HG03025 (cell line): ENCODE data around the gene B4GALT5.

Experiments
- ATAC-seq: cut with Tn5 transposase; IDR thresholded peaks from one replicate; pipeline ENCODE4 v1.9.1; 2021; ENCODE audit warnings: mild to moderate bottlenecking, moderate library complexity; ENCODE audit not compliant: unreplicated experiment, low FRiP score

The B4GALT5 gene

GRCh38 chr20:49701916-49702315 is 11.8 kb downstream of the B4GALT5 start:
- no peak for ATAC-seq

DNA sequence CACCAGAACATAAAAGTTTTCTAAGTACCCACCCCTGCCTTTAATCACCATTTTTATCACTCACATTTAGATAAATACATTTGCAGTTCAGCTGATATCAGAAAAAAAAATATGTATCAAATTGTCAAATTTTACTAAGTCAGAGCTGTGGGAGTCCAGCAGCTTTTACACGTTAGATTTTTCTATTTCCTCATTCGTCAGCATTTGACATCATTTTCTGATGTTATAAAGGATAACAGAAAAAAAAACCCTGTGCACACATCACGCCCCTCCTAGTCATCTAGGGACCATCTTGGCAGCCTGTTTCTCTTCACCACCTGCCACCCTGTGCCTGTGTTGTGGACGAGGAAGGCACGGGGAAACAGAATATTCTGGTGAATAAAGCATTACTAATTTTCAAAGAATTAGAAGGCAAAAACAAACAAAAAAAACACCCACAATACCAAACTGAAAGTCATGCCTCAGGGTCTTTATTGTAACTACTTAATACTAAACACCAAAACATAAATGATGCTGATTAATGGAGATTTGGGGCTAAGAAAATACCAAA is 12.4 kb downstream of the B4GALT5 start:
- ATAC-seq, result no peak

DNA sequence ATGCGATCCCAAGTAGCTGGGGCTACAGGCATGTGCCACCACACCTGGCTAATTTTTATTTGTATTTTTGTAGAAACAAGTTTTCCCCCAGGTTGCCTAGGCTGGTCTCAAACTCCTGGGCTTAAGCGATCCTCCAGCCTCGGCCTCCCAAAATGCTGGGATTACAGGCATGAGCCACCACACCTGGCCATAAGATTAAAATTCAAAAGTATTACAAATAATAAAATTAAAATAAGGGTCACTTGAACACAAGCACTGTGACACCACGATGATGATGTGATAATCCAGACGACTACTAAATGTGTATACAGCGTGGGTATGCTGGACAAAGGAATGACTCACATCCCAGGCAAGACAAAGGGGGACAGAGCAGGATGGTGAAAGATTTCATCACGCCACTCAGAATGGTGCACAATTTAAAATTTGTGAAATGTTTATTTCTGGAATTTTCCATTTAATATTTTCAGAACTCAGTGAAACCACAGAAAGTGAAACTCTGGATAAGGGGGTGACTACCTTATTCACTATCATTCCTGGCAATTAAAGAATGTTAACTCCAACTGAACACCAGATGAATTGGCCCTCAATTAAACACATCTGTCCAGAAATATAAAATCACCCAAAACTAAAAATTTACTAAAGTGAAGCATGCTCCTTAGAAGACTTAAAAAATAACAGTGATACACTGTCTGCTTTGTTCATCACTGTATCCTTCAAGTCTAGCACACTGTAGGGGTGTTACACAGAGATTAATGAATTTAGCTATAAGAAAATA is 13.1 kb downstream of the B4GALT5 start:
- no peak for ATAC-seq

DNA sequence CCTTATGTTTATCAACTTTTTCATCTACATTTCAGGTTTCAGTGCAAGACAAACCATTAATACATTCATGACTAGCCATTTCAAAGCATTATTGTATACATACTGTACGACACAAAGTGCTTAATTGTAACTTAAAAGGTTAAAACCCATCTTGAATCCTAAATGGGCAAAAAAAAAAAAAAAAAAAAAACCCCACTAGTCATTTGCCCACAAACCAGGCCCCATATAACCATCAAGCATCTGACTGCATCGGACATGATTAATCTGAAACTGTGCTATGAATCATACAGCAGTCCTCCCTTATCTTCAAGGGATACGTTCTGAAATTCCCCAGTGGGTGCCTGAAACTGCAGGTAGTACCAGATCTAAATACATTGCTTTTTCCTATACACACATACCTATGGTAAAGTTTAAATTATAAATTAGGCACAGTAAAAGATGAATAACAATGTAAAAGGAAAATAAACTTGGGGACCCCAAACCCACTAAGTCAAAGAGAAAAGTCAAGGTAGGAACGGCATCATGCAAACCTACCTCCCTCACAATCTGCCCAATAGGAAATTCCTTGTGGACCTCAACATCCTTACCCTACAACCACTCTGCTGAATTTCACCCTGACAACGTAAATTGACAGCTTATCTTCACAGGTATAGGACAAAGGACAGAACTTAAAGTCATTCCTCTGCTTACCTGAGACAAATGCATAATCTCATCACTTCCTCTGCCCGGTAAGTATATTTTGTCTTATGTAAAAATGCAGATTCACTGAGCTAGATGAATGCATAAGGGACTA is 14.3 kb downstream of the B4GALT5 start:
- no peak for ATAC-seq

- no peak for ATAC-seq
These were observed 15.2 kb downstream of the B4GALT5 start for GRCh38 chr20:49698477-49698876.

- ATAC-seq, result no peak
These were observed 16.6 kb downstream of the B4GALT5 start for GRCh38 chr20:49697071-49697470.

DNA sequence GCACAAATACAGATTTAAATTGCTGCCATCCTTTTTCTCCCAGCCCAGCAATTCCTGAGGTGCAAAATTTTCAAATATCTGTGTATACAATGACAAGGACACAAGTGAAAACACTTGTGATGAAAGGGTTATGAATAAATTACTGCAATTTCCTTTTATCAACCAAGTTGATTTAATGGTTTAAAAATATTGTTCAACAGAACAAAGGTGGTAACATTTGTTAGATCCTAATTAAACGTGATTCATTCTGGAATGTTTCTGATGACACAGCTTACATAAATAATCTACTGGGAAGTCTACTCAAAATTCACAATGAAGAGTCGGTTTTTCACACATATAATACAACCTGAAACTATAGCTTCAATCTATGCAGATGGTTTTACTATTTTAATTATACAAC is 17.1 kb downstream of the B4GALT5 start:
- ATAC-seq, result no peak

DNA sequence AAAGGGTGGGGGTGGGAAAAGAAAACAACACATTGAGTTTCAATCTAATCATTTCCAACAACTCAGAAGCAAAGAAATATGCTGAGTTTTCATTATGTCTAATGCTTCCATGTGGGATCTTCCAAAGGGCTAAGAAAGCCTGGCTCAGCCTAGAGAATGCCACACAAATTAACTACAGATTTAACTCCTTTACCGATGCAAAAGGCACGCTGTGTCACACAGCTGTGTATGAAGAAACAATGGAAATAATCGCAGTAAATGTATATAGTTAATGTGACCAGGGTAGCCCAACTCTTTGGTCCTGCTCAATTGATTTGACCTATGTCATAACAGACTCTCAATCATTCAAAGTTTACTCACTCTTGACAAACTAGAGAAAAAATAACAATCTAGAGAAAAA is 17.8 kb downstream of the B4GALT5 start:
- no peak for ATAC-seq

DNA sequence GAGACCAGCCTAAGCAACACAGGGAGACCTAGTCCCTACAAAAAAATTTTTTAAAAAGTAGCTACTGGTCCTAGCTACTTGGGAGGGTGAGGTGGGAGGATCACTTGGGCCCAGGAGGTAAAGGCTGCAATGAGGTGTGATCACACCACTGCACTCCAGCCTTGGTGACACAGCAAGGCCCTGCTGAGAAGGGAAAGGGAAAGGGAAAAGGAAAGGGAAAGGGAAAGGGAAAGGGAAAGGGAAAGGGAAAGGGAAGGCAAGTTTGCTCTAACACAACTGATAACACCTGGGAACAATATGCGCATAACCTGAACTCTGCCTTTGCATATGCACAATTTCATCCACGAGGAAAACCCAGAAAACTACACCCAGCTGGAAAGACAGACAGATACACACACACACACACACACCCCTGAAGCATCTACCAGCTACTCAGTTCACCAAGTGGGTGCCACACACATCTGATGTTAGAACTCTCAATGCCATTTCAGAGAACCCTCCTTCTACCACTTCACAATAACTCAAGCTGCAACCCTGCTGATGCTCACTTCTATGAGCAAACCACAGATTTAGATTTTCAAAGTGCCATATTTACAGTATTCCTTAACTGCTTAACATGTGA is 19.1 kb downstream of the B4GALT5 start:
- no peak for ATAC-seq

DNA sequence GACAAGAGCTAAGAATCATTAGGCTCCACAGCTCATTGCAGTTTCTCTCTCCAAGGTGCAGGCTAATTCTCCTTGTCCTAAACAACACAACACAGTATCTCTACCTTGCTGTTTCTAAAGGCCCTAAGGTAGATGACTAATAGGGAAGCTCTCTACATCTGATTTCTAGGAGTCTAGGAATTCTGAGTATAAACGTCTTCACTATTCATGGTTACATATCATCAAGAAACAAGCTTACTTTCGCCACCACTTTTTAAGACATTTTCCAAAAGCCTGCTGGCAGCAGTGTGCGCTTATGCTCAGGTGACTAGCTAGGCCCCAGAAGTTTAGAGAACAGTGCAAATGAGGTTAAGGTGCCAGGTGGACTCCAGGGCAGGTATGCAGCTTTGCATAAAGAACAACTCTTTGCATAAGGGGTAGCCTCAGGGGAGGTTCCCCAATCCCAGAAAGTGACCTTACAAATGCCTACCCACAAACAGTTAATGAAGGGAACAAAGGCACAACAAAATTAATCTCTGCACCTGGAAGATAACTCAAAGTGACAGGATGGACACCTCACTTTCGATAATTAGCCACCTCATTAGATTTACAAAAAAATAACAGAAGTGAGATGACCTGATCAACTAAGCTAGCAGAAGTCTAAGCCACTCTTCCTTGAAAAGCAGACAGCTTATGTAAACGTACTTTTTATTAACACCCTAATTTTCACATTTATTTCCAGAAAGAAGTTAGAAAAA is 20.1 kb downstream of the B4GALT5 start:
- ATAC-seq, result no peak

GRCh38 chr20:49692941-49693340 is 20.7 kb downstream of the B4GALT5 start:
- ATAC-seq, result no peak

DNA sequence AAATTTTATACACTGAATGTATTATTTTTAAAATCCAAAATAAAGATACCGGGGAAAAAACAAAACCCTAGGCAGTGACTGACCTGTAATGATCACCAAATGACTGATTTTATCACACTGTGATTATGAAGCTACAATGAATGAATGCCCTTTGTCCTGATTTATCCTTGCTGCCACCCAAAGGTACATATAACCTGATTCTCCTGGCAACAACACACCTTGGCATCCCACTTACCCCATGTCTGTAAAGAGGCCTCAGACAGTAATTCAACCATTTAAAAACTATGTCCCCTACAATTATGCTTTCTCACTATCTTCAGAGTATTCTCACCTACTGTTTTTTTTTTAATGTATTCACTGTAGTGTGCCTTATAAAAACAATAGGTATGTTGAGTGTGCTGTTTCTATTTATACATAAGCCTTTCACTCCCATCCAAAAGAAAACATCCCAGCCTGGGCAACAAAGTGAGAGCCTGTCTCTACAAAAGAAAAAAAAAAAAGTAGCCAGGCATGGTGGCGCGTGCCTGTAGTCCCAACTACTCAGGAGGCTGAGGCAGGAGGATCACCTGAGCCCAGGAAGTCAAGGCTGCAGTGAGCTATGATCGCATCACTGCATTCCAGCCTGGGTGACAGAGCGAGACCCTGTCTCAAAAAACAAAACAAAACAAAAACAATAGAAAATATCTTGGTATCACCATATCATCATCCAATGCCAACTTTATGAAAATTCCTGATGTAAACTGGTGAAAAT is 21.7 kb downstream of the B4GALT5 start:
- ATAC-seq, result no peak

DNA sequence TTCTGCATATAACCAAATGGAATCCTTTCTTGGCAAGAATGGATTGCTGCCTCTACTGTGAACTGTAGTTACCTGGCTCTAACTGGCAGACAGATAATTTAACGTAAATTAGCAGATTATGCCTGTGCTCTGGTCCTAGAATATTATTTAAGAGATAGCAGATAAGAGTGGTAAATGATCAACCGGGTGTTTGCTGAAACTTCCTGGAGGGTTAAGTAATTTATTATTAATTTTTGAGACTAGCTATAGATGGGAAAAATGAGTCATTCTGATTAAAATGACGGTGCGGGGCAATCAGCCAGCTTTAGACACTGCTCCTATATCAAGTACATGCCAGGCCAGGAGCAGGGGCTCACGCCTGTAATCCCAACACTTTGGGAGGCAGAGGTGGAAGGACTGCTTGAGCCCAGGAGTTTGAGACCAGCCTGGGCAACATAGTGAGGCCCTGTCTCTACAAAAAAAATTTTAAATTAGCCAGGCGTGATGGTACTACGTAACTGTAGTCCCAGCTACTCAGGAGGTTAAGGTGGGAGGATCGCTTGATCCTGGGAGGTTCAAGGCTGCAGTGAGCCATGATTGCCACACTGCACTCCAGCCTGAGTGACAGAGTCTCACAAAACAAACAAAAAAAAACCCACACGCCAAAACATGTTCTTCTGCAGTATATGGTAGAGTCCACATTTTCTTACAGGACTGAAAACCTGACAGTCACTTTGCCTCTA is 22.6 kb downstream of the B4GALT5 start:
- no peak for ATAC-seq

GRCh38 chr20:49687595-49688567 is 25.8 kb downstream of the B4GALT5 start:
- no peak for ATAC-seq

GRCh38 chr20:49685809-49686208 is 27.9 kb downstream of the B4GALT5 start:
- ATAC-seq, result no peak

- no peak for ATAC-seq
These were observed 28.5 kb downstream of the B4GALT5 start for GRCh38 chr20:49685161-49685601.

DNA sequence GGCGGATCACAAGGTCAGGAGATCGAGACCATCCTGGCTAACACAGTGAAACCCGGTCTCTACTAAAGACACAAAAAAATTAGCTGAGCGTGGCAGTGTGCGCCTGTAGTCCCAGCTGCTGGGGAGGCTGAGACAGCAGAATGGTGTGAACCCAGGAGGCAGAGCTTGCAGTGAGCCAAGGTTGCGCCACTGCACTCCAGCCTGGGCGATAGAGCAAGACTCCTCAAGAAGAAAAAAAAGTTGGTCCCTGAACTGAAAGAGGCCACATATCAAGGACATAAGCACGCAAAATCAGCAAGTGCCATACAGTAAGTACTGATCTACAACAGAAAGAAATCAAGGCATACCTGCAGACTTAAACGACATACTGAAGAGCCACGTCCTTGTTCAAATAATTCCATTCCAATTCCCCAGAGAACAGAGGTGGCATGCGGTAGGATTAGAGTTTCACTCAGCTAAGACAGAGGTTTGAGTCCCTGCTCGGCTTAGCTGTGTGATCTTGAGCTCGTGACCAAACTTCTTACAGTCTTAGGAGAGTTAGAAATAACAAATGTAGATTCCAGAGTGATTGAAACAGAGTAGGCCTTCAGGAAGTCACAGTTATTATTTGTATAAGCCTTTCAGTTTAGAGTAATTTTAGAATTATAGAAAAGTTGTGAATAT is 29.2 kb downstream of the B4GALT5 start:
- ATAC-seq, result no peak
